ENCODE measurements around the gene CEP170B.

- TF ChIP-seq POLR2AphosphoS5 (IDR thresholded peaks at IDR 0.05; ENCODE audit: borderline replicate concordance, low read depth, low read length) (no peak), EZH2 (IDR thresholded peaks at IDR 0.05) (no peak)
These were observed 6.8 kb downstream of the CEP170B start for GRCh38 chr14:104871656-104872468.
